Esophagus muscularis mucosa (tissue), 4 donors: ENCODE results near the gene PHB1.

ENCODE experiments used
- EP300 ChIP-seq: sonication (generic); formaldehyde crosslinking; IDR thresholded peaks from one replicate; pipeline ENCODE4 v1.6.1; 2017; ENCODE audit warnings: antibody characterized with exemption
- POLR2A ChIP-seq: fragments of 450-650 bp; IDR thresholded peaks from one replicate; pipeline ENCODE4 v1.6.1; 2017; ENCODE audit warnings: antibody characterized with exemption, moderate library complexity, mild to moderate bottlenecking, low read depth
- POLR2AphosphoS5 ChIP-seq, 2 donors: sonication (generic); formaldehyde crosslinking; IDR thresholded peaks; one replicate each; pipeline ENCODE4 v1.6.1; 2017; ENCODE audit warnings: antibody characterized with exemption in 2 of 2
- TF ChIP-seq, protein P1 (sequence below), 3 experiments: fragments of 200-600 bp in 2 of 3; fragments of 450-650 bp in 1 of 3; sonication (generic) in 2 of 3; IDR thresholded peaks; one replicate each; pipeline ENCODE4 v1.5.1; 2017 to 2019; ENCODE audit warnings: antibody characterized with exemption in 3 of 3, mild to moderate bottlenecking in 2 of 3, moderate library complexity in 1 of 3

DNA sequence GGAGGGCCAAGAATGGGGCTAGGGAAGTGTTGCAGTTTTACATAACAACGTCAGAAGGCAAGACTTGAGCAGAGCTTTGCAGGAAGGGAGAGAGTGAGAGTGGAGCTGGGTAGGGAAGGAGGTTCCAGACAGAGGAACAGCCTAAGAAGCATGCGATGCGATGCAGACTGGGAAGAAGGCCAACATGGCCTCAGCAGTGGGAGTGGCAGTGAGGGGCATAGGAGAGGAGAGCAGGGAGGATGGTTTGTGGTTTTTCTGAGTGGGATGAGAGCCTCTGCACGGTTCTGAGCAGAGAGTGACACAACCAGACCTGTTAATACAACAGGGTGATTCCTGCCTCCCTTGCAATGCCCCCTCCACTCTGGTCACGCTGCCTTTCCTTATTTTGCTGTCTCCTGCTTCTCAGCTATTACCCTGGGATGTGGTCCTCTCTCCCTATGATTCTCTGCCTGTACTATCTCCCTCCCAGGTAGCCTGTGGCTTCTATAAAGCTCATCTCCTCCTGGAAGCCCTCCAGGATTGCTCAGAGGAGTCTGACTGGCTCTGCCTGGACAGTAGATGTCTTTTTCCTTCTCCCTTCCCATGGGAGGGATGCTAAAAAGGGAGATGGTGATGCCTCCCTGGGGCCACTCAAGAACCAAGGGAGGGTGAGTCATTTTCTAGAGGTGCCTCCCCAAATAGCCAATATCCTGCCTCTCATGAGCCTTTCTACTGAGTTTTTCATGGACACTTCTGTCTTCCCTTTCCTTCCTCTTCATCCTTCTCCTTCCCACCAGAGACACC is 41.7 kb upstream of the PHB1 start:
- TF ChIP-seq POLR2AphosphoS5 (IDR thresholded peaks at IDR 0.05): no peak
- TF ChIP-seq, protein P1, sequence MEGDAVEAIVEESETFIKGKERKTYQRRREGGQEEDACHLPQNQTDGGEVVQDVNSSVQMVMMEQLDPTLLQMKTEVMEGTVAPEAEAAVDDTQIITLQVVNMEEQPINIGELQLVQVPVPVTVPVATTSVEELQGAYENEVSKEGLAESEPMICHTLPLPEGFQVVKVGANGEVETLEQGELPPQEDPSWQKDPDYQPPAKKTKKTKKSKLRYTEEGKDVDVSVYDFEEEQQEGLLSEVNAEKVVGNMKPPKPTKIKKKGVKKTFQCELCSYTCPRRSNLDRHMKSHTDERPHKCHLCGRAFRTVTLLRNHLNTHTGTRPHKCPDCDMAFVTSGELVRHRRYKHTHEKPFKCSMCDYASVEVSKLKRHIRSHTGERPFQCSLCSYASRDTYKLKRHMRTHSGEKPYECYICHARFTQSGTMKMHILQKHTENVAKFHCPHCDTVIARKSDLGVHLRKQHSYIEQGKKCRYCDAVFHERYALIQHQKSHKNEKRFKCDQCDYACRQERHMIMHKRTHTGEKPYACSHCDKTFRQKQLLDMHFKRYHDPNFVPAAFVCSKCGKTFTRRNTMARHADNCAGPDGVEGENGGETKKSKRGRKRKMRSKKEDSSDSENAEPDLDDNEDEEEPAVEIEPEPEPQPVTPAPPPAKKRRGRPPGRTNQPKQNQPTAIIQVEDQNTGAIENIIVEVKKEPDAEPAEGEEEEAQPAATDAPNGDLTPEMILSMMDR (IDR thresholded peaks at IDR 0.05): no peak
- no peak for TF ChIP-seq POLR2A
- TF ChIP-seq EP300: no peak
